Endodermal cell (in vitro differentiated cells): ENCODE data around the gene RAB17. TPM values are rescaled to one million over a fixed set of nuclear protein-coding genes. Genes with fewer than 3 reads are reported as not detected.
A peak's percentile ranks its signal among the peaks of the same experiment; 100 is the strongest.
"Not testable (repeated sequence)": the region's sequence is repeated elsewhere in the genome, so short reads cannot be mapped to it uniquely, and the experiment has no call there.

Source experiments
- DNase-seq: peaks from one replicate; pipeline ENCODE4 v3.0.0-alpha.2; 2017
- H3K27ac ChIP-seq: 2 replicates; pipeline ENCODE4 v1.5.1; 2013; ENCODE audit warnings: mild to moderate bottlenecking, low read depth, low read length, moderate library complexity
- H3K27me3 ChIP-seq: 2 replicates; pipeline ENCODE4 v1.6.1; 2013; ENCODE audit warnings: mild to moderate bottlenecking, low read length, moderate library complexity; ENCODE audit not compliant: insufficient read depth, control insufficient read depth, poor library complexity, severe bottlenecking
- H3K36me3 ChIP-seq: 2 replicates; pipeline ENCODE4 v1.7.0; 2013; ENCODE audit warnings: mild to moderate bottlenecking, low read length, moderate library complexity; ENCODE audit not compliant: control insufficient read depth, insufficient read depth
- H3K4me1 ChIP-seq: one replicate; pipeline ENCODE4 v1.7.0; 2013; ENCODE audit warnings: low read length; ENCODE audit not compliant: control insufficient read depth, insufficient read depth
- H3K4me3 ChIP-seq: 2 replicates; pipeline ENCODE4 v1.5.1; 2013; ENCODE audit warnings: mild to moderate bottlenecking, low read length, moderate library complexity
- H3K9ac ChIP-seq: 2 replicates; pipeline ENCODE4 v1.6.1; 2013; ENCODE audit warnings: mild to moderate bottlenecking, low read length, moderate library complexity; ENCODE audit not compliant: poor library complexity, severe bottlenecking; ENCODE audit errors: extremely low read depth
- H3K9me3 ChIP-seq: 2 replicates; pipeline ENCODE4 v1.6.1; 2013; ENCODE audit warnings: mild to moderate bottlenecking, low read length, moderate library complexity; ENCODE audit not compliant: control insufficient read depth
- H3K27ac Mint-ChIP-seq: 2 replicates; pipeline ENCODE4 v1.8.0; 2020; ENCODE audit warnings: mixed read lengths
- H3K27me3 Mint-ChIP-seq: 2 replicates; pipeline ENCODE4 v1.8.0; 2021; ENCODE audit warnings: mild to moderate bottlenecking, mixed read lengths; ENCODE audit not compliant: insufficient read depth
- H3K36me3 Mint-ChIP-seq: 2 replicates; pipeline ENCODE4 v1.8.0; 2020; ENCODE audit warnings: low read depth, mixed read lengths
- H3K4me1 Mint-ChIP-seq: 2 replicates; pipeline ENCODE4 v1.8.0; 2020; ENCODE audit warnings: mixed read lengths
- H3K4me3 Mint-ChIP-seq: 2 replicates; pipeline ENCODE4 v1.8.0; 2020; ENCODE audit warnings: mild to moderate bottlenecking, moderate library complexity, mixed read lengths
- H3K9me3 Mint-ChIP-seq: 2 replicates; pipeline ENCODE4 v1.8.0; 2020; ENCODE audit warnings: mild to moderate bottlenecking, mixed read lengths
- WGBS, 2 experiments: methylation state at CpG; one replicate each; pipeline versions ENCODE4 v1.1.5 to v1.1.7; 2013; ENCODE audit warnings: missing lambda C conversion rate in 2 of 2, mixed read lengths in 1 of 2; ENCODE audit not compliant: insufficient coverage in 1 of 2, insufficient read length in 1 of 2; 5-methylcytosine and 5-hydroxymethylcytosine counted together
- total RNA-seq, 2 donors: library from RNA; stranded (reverse); fragmentation: NEBNext Ultra II Directional in 1 of 2; extraction: Animal tissue kit (Norgen Biotek cat#: 25700) in 1 of 2; gene quantifications; 2 replicates in 1 of 2; 3 replicates in 1 of 2; pipeline ENCODE4 v1.2.1, GENCODE V29; 2021
- TF ChIP-seq, protein P1 (sequence below): fragments of 200-600 bp; sonication (generic); conservative IDR thresholded peaks from 2 replicates; pipeline ENCODE4 v1.5.0; 2021; ENCODE audit warnings: antibody characterized with exemption, mild to moderate bottlenecking

RAB17 gene
- total RNA-seq, 2 donors from 2014 or later, result 235 to 369 TPM

DNA sequence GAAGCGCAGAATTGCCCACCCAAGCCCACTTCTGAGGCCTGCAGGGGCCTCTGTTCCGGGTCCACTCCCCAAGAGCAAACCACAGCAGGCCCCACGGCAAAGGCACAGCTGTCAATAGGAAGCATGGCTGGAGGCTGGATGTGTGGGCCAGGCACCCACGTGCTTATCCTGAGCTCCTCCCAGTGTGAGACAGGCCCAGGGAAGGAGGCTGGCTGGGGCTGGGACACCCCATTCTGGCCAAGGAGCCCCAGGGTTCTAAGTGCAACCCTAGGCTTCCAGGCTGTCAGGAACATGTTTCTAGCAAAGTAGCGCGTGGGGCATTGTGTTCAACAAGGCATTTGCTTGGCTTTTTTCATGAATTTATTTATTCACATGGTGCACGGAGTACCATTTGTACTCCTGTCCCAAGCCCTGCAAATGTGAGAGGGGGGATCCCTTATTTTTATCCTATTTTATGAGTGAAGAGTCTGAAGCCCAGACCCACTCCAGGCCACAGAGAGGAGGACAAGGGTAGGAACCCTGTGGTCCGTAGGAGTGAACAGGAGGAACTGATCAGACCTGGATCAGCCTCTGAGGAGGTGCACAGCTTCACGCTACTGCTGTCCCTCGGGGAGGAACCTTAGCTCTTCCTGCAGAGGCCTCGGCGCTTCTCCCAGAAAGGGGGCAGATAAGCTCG, 6.1 kb upstream of the RAB17 start:
- peaks cover 14% of the 10 kb centered on the region for H3K36me3 Mint-ChIP-seq
- H3K4me1 ChIP-seq, result peaks cover 37% of the 10 kb centered on the region
- no peak overlapping the region for H3K27ac ChIP-seq

DNA sequence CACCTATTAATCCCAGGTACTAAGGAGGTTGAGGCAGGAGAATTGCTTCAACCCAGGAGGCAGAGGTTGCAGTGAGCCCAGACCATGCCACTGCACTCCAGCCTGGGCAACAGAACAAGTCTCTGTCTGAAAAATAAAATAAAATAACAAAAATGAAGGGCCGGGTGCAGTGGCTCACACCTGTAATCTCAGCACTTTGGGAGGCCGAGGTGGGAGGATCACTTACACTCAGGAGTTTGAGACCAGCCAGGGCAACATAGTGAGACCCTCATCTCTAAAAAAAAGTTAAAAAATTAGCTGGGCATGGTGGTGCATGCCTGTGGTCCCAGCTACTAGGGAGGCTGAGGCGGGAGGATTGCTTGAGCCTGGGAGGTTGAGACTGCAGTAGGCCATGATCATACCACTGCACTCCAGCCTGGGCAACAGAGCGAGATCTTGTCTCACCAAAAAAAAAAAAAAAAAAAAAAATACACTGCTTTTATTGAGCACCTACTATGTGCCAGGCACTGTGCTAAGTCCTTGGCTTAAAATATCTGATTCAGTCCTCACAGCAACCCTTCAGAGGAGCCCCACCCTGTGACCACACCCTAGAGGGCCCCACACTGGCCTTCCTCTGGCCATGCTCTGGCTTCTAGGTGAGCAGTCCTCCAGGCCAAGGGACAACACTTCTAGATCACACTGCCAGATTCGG, 5.4 kb upstream of the RAB17 start:
- peaks cover 12% of the 10 kb centered on the region for H3K36me3 Mint-ChIP-seq
- not testable (repeated sequence) for H3K9me3 Mint-ChIP-seq

More for the DNA sequence above, 6.1 kb upstream of the RAB17 start:
- Histone ChIP-seq H3K36me3 (peaks cover 31% of the 10 kb centered on the region), H3K4me3 (no peak overlapping the region), H3K9me3 (no peaks in the 10 kb centered on the region), H3K27me3 (no peaks in the 10 kb centered on the region), H3K9ac (no peak overlapping the region)
- peak overlapping the region; percentile 35 for H3K27ac Mint-ChIP-seq
- H3K4me1 Mint-ChIP-seq, result peaks cover 74% of the 10 kb centered on the region
- DNase-seq, result peak; percentile 58
- no peaks in the 10 kb centered on the region for H3K27me3 Mint-ChIP-seq
- 84 to 93% methylated on average over 8 to 13 of the region's 13 CpGs for WGBS, 2 experiments
- H3K4me3 Mint-ChIP-seq, result no peak overlapping the region
- H3K9me3 Mint-ChIP-seq, result peaks cover 3% of the 10 kb centered on the region
- TF ChIP-seq, protein P1, sequence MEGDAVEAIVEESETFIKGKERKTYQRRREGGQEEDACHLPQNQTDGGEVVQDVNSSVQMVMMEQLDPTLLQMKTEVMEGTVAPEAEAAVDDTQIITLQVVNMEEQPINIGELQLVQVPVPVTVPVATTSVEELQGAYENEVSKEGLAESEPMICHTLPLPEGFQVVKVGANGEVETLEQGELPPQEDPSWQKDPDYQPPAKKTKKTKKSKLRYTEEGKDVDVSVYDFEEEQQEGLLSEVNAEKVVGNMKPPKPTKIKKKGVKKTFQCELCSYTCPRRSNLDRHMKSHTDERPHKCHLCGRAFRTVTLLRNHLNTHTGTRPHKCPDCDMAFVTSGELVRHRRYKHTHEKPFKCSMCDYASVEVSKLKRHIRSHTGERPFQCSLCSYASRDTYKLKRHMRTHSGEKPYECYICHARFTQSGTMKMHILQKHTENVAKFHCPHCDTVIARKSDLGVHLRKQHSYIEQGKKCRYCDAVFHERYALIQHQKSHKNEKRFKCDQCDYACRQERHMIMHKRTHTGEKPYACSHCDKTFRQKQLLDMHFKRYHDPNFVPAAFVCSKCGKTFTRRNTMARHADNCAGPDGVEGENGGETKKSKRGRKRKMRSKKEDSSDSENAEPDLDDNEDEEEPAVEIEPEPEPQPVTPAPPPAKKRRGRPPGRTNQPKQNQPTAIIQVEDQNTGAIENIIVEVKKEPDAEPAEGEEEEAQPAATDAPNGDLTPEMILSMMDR, result no peak

DNA sequence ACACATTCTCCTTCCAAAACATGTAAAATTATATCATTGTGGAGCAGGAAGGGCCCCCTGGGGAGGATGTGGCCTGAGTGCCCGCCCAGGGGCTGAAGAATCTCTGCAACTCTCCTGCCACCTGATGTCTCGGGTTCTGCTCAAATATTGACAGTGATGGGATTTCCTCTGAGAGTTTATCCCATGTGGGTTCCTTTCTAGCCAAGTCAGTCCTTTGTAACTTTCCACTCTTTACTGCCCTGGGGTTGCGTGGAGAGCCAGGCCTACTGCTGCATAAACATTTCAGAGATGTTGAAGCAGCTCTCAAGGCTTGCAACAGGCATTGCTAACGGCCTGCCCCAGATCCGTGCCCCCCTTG, 4.0 kb upstream of the RAB17 start:
- Mint-ChIP-seq H3K27me3 (no peaks in the 10 kb centered on the region), H3K9me3 (peaks cover 3% of the 10 kb centered on the region), H3K36me3 (peaks cover 9% of the 10 kb centered on the region), H3K4me3 (peak overlapping the region; percentile 41), H3K27ac (peak overlapping the region; percentile 94), H3K4me1 (peaks cover 67% of the 10 kb centered on the region)
- peak overlapping the region; percentile 68 for H3K9ac ChIP-seq
- peak overlapping the region; percentile 55 for H3K4me3 ChIP-seq
- H3K27me3 ChIP-seq, result no peaks in the 10 kb centered on the region
- no peak for DNase-seq
- H3K27ac ChIP-seq, result peak overlapping the region; percentile 82
- WGBS, 2 experiments, result 10 to 36% methylated on average over 4 to 5 of the region's 5 CpGs
- peaks cover 20% of the 10 kb centered on the region for H3K36me3 ChIP-seq
- TF ChIP-seq, protein P1, result no peak
- no peaks in the 10 kb centered on the region for H3K9me3 ChIP-seq
- peaks cover 21% of the 10 kb centered on the region for H3K4me1 ChIP-seq

More for the DNA sequence above, 5.4 kb upstream of the RAB17 start:
- not testable (repeated sequence) for H3K4me3 Mint-ChIP-seq, H3K27me3 ChIP-seq, H3K9me3 ChIP-seq, H3K4me3 ChIP-seq, H3K27ac ChIP-seq, DNase-seq, H3K27me3 Mint-ChIP-seq
- Histone ChIP-seq H3K4me1 (peaks cover 30% of the 10 kb centered on the region), H3K36me3 (peaks cover 25% of the 10 kb centered on the region), H3K9ac (peak overlapping the region; percentile 16)
- peak overlapping the region; percentile 94 for H3K27ac Mint-ChIP-seq
- 90 to 93% methylated on average over 3 to 5 of the region's 5 CpGs for WGBS, 2 experiments
- H3K4me1 Mint-ChIP-seq, result peaks cover 73% of the 10 kb centered on the region
